Prostate gland (tissue), 2 donors: ENCODE results near the gene SNAI1. TPM values are rescaled to one million over a fixed set of nuclear protein-coding genes. Genes with fewer than 3 reads are reported as not detected.

Source experiments
- DNase-seq: peaks from one replicate; pipeline ENCODE4 v3.0.0-alpha.2; 2019; ENCODE audit warnings: low spot score
- H3K27ac ChIP-seq, 2 donors: fragments of 200-600 bp; sonication (generic); 2 replicates each; pipeline ENCODE4 v1.5.1; 2017 to 2019
- H3K27me3 ChIP-seq: fragments of 200-600 bp; sonication (generic); replicated peaks from 2 replicates; pipeline ENCODE4 v1.5.1; 2019; ENCODE audit not compliant: insufficient read depth
- H3K36me3 ChIP-seq, 2 donors: fragments of 200-600 bp; sonication (generic); 1 replicate in 1 of 2; 2 replicates in 1 of 2; pipeline versions ENCODE4 v1.5.1 to v1.8.1; 2017 to 2019
- H3K4me1 ChIP-seq: fragments of 200-600 bp; sonication (generic); replicated peaks from 2 replicates; pipeline ENCODE4 v1.5.1; 2019
- H3K4me3 ChIP-seq, 2 donors: fragments of 200-600 bp; sonication (generic); 2 replicates each; pipeline ENCODE4 v1.5.1; 2017 to 2019
- H3K9me3 ChIP-seq: fragments of 200-600 bp; sonication (generic); 2 replicates; pipeline ENCODE4 v1.5.1; 2017
- CTCF ChIP-seq, 4 experiments: fragments of 200-600 bp in 2 of 4; fragments of 450-650 bp in 2 of 4; sonication (generic) in 2 of 4; IDR thresholded peaks; 1 replicate in 3 of 4; 2 replicates in 1 of 4; pipeline ENCODE4 v1.5.1; 2016 to 2019; ENCODE audit warnings: antibody characterized with exemption in 4 of 4, mild to moderate bottlenecking in 2 of 4, moderate library complexity in 2 of 4
- POLR2A ChIP-seq: fragments of 450-650 bp; IDR thresholded peaks from one replicate; pipeline ENCODE4 v1.6.1; 2016; ENCODE audit warnings: antibody characterized with exemption, mild to moderate bottlenecking
- POLR2AphosphoS5 ChIP-seq: sonication (generic); formaldehyde crosslinking; IDR thresholded peaks from one replicate; pipeline ENCODE4 v1.6.1; 2017; ENCODE audit warnings: antibody characterized with exemption
- WGBS: methylation state at CpG from one replicate; pipeline ENCODE4 v1.1.5; 2018; 5-methylcytosine and 5-hydroxymethylcytosine counted together
- intact Hi-C: fragments of 100-400 bp; cut with DNase I; formaldehyde crosslinking; loops from one replicate; pipeline ENCODE4 v1.14.2; 2022
- total RNA-seq, 2 donors: library from RNA; depleted of rRNA; stranded (reverse); fragments of >200 nt; gene quantifications; one replicate each; pipeline ENCODE4 v1.1.0, GENCODE V29; 2016

SNAI1 gene
- total RNA-seq, 2 donors from 2014 or later = 1.0 to 7.4 TPM

DNA sequence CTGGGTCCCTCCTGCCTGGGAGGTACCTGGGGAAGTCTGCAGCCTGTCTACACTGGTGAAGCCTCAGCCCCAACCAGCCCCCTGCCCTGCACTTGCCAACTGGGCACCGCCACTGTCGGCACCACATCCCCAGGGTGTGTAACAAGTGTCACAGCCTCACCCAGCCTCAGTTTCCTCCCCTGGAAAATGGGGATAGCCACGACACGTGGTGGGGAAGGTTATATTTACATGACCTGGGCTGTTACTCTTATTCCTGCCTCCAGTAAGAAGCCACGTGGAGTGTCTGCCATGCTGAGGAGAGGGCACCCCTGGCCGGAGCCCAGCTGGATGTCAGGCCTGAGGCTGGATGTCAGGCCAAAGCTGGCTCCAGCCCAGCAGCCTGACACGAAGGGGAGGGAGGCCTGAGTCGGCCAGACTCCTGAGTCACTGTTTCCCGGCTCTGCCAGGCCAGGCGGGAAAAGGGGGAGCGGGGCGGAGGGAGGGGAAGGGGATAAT is 44.9 kb downstream of the SNAI1 start:
- intact Hi-C loops = no loop called here
- no peaks in the 10 kb centered on the region for H3K36me3 ChIP-seq
- TF ChIP-seq CTCF (IDR thresholded peaks at IDR 0.05) (no peak), POLR2AphosphoS5 (no peak), POLR2A (no peak)
- H3K9me3 ChIP-seq = no peaks in the 10 kb centered on the region
- no peaks in the 10 kb centered on the region for H3K27me3 ChIP-seq
- no peaks in the 10 kb centered on the region for H3K4me1 ChIP-seq
- DNase-seq = no peak
- H3K27ac ChIP-seq = no peak overlapping the region
- H3K4me3 ChIP-seq = no peak overlapping the region
- 44% methylated on average over 12 of the region's 12 CpGs for WGBS

- WGBS = 92% methylated on average over 15 of the region's 15 CpGs
- no peak for DNase-seq
- Histone ChIP-seq H3K4me3 (no peak overlapping the region), H3K9me3 (no peaks in the 10 kb centered on the region), H3K4me1 (no peaks in the 10 kb centered on the region), H3K27ac (no peak overlapping the region), H3K36me3 (no peaks in the 10 kb centered on the region), H3K27me3 (no peaks in the 10 kb centered on the region)
- intact Hi-C loops = no loop called here
- no peak for TF ChIP-seq CTCF (IDR thresholded peaks at IDR 0.05)
- TF ChIP-seq POLR2AphosphoS5 = no peak
- TF ChIP-seq POLR2A = no peak
Measured at GRCh38 chr20:50029083-50029696, 46.4 kb downstream of the SNAI1 start.

DNA sequence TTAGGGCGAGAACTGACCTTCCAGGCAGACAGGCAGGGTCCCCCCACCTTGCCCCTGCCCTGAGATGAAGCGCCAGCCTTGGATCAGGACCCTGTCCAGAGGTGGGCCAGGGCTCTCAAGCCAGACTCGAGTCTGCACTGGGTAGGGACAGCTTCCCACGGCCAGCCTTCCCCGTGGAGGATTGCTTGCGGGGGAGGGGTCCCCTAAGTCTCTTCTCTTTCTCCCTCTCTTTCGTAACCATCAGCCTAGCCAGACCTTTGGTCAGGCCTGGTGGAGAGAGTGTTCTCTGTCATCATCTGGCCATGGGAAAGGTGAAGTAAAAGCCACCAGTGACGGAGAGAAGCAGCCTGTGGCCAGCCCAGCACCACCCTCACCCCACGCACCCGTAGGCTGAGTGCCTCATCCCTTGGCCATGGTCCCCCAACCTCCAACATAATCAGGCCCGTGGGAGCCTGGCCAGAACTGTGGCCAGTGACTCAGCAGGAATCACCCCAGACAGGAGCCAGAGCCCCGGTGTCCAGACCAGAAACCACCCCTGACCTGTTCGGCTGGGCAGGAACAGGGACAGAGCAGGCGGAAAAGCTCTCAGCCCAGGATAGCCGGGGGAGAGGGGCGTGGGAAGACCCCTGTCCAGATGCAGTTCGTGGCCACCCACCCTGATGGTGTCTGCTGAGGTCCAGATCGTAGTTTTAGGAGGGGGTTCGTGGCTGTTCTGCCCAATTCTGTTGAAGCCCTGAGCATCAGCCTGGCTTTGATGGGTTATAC is 47.1 kb downstream of the SNAI1 start:
- no peak for DNase-seq
- no peaks in the 10 kb centered on the region for H3K36me3 ChIP-seq
- no peak overlapping the region for H3K4me3 ChIP-seq
- no peaks in the 10 kb centered on the region for H3K9me3 ChIP-seq
- no peaks in the 10 kb centered on the region for H3K4me1 ChIP-seq
- peak overlapping the region; percentile 33 to 43 for H3K27ac ChIP-seq
- intact Hi-C loops = no loop called here
- no peaks in the 10 kb centered on the region for H3K27me3 ChIP-seq
- no peak for TF ChIP-seq POLR2AphosphoS5
- no peak for TF ChIP-seq POLR2A
- no peak for TF ChIP-seq CTCF (IDR thresholded peaks at IDR 0.05)
- 69% methylated on average over 19 of the region's 19 CpGs for WGBS

DNA sequence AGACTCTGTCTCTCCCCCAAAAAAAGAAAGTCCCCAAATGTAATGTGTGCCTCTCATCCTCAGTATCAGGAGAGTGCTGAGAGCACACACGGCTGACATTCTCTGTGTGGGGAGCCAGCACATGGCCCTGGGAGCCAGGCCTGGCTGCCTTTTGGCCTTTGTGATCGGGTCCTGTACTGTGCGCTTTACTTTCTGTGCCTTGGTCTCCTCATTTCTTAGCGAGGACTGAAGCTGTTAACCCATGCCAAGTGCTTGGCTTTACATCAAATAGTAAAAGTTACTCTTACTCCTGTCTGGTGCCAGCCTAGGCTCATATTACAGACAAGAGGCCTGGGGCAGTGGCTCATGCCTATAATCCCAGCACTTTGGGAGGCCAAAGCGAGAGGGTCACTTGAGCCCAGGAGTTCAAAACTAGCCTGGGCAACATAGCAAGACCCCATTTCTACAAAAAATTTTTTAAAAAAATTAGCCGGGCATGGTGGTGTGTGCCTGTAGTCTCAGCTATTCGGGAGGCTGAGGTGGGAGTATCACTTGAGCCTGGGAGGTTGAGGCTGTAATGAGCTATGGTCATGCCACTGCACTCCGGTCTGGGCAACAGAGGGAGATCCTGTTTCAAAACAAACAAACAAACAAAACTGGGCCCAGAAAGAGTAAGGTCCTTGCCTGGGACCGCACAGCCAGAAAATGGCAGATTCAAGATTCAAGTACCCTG is 50.3 kb downstream of the SNAI1 start:
- no peak overlapping the region for H3K4me3 ChIP-seq
- 72% methylated on average over 9 of the region's 9 CpGs for WGBS
- H3K27ac ChIP-seq = no peak overlapping the region
- H3K27me3 ChIP-seq = no peaks in the 10 kb centered on the region
- DNase-seq = no peak
- intact Hi-C loops = no loop called here
- H3K36me3 ChIP-seq = no peaks in the 10 kb centered on the region
- TF ChIP-seq POLR2A (no peak), POLR2AphosphoS5 (no peak), CTCF (IDR thresholded peaks at IDR 0.05) (no peak)
- H3K9me3 ChIP-seq = no peaks in the 10 kb centered on the region
- no peaks in the 10 kb centered on the region for H3K4me1 ChIP-seq
